Astrocyte (in vitro differentiated cells and primary cell): ENCODE measurements around the gene KIF26B. TPM values are rescaled to one million over a fixed set of nuclear protein-coding genes. Genes with fewer than 3 reads are reported as not detected.
A peak's percentile ranks its signal among the peaks of the same experiment; 100 is the strongest.

Source experiments
- DNase-seq: peaks from one replicate; pipeline ENCODE4 v3.0.0-alpha.2; 2010; ENCODE audit warnings: low read depth
- FAIRE-seq: peaks from 2 replicates; lab custom pipeline; 2011; peaks lifted over from hg19 to GRCh38; lab: Jason Lieb, UNC
- H2AFZ ChIP-seq: 2 replicates; pipeline ENCODE4 v1.6.0; 2012; ENCODE audit warnings: low read depth, low read length, inconsistent platforms
- H3K27ac ChIP-seq: 2 replicates; pipeline ENCODE4 v1.5.1; 2011; ENCODE audit warnings: low read depth, low read length, inconsistent platforms
- H3K27me3 ChIP-seq: 2 replicates; pipeline ENCODE4 v1.6.0; 2011; ENCODE audit warnings: low read length, inconsistent platforms; ENCODE audit not compliant: insufficient read depth
- H3K36me3 ChIP-seq: 2 replicates; pipeline ENCODE4 v1.5.1; 2011; ENCODE audit warnings: low read length, inconsistent platforms; ENCODE audit not compliant: insufficient read depth
- H3K4me1 ChIP-seq: 2 replicates; pipeline ENCODE4 v1.5.1; 2011; ENCODE audit warnings: low read length, inconsistent platforms; ENCODE audit not compliant: insufficient read depth
- H3K4me2 ChIP-seq: 2 replicates; pipeline ENCODE4 v1.6.0; 2012; ENCODE audit warnings: low read length, inconsistent platforms
- H3K4me3 ChIP-seq: 2 replicates; pipeline ENCODE4 v1.5.1; 2011; ENCODE audit warnings: low read depth, mild to moderate bottlenecking, low read length, inconsistent platforms; ENCODE audit not compliant: insufficient read depth
- H3K79me2 ChIP-seq: 2 replicates; pipeline ENCODE4 v1.6.0; 2012; ENCODE audit warnings: mild to moderate bottlenecking, low read length, inconsistent platforms; ENCODE audit not compliant: insufficient read depth
- H3K9ac ChIP-seq: 2 replicates; pipeline ENCODE4 v1.6.0; 2012; ENCODE audit warnings: mild to moderate bottlenecking, low read length, inconsistent platforms
- H3K9me3 ChIP-seq: 2 replicates; pipeline ENCODE4 v1.5.1; 2012; ENCODE audit warnings: low read depth, mild to moderate bottlenecking, low read length, inconsistent platforms; ENCODE audit not compliant: insufficient read depth
- H4K20me1 ChIP-seq: 2 replicates; pipeline ENCODE4 v1.6.0; 2012; ENCODE audit warnings: low read length, inconsistent platforms; ENCODE audit not compliant: insufficient read depth
- H3K27ac Mint-ChIP-seq: one replicate; pipeline ENCODE4 v1.8.0; 2021; ENCODE audit warnings: mild to moderate bottlenecking, mixed read lengths; ENCODE audit not compliant: unreplicated experiment
- H3K27me3 Mint-ChIP-seq: one replicate; pipeline ENCODE4 v1.8.0; 2021; ENCODE audit warnings: low read depth, mixed read lengths; ENCODE audit not compliant: unreplicated experiment
- H3K36me3 Mint-ChIP-seq: one replicate; pipeline ENCODE4 v1.8.0; 2021; ENCODE audit warnings: low read depth, mixed read lengths; ENCODE audit not compliant: unreplicated experiment
- H3K4me1 Mint-ChIP-seq: one replicate; pipeline ENCODE4 v1.8.0; 2021; ENCODE audit warnings: low read depth, mixed read lengths; ENCODE audit not compliant: unreplicated experiment
- H3K4me3 Mint-ChIP-seq: one replicate; pipeline ENCODE4 v1.8.0; 2021; ENCODE audit warnings: mild to moderate bottlenecking, moderate library complexity, mixed read lengths; ENCODE audit not compliant: unreplicated experiment
- H3K9me3 Mint-ChIP-seq: one replicate; pipeline ENCODE4 v1.8.0; 2021; ENCODE audit warnings: mild to moderate bottlenecking, mixed read lengths; ENCODE audit not compliant: unreplicated experiment
- EZH2 ChIP-seq: IDR thresholded peaks from 2 replicates; pipeline ENCODE4 v1.6.1; 2012; ENCODE audit warnings: mild to moderate bottlenecking, low read length, inconsistent platforms; ENCODE audit not compliant: insufficient read depth
- total RNA-seq: library from RNA; stranded (reverse); gene quantifications from 2 replicates; pipeline ENCODE4 v1.2.1, GENCODE V29; 2021
- TF ChIP-seq, protein P1 (sequence below): IDR thresholded peaks from 2 replicates; pipeline ENCODE4 v1.5.1; 2011; ENCODE audit warnings: low read depth, mild to moderate bottlenecking, inconsistent platforms, low read length, moderate library complexity; ENCODE audit not compliant: insufficient read depth

KIF26B gene
- total RNA-seq, 1 donor from 2014 or later = 6.8 TPM

DNA sequence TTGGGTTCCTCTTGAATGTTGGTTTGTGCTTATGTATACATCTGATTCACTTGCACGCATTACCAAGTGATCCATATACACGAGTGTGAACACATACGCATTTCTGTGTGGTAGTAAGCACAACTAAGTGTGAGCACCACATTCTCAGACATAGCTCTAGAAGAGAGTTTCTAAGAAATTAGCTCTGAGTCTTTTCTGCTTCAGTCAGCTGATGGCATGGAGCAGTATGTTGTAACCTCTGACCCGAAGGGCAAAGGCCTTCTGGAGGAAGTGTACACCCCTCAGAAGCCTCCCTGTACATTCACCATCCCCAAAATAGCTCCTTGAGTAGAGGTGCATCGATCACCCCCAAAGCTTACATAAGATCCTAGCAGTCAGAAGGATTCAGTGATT, 183.7 kb downstream of the KIF26B start:
- H3K79me2 ChIP-seq = no peaks in the 10 kb centered on the region
- peak; percentile 5 for FAIRE-seq
- Mint-ChIP-seq H3K27ac (no peak overlapping the region), H3K36me3 (peaks cover 1% of the 10 kb centered on the region), H3K27me3 (peaks cover 5% of the 10 kb centered on the region), H3K4me1 (peaks cover 2% of the 10 kb centered on the region), H3K9me3 (no peaks in the 10 kb centered on the region), H3K4me3 (no peak overlapping the region)
- H3K9ac ChIP-seq = no peak overlapping the region
- H3K27ac ChIP-seq = no peak overlapping the region
- no peak for TF ChIP-seq EZH2
- TF ChIP-seq, protein P1, sequence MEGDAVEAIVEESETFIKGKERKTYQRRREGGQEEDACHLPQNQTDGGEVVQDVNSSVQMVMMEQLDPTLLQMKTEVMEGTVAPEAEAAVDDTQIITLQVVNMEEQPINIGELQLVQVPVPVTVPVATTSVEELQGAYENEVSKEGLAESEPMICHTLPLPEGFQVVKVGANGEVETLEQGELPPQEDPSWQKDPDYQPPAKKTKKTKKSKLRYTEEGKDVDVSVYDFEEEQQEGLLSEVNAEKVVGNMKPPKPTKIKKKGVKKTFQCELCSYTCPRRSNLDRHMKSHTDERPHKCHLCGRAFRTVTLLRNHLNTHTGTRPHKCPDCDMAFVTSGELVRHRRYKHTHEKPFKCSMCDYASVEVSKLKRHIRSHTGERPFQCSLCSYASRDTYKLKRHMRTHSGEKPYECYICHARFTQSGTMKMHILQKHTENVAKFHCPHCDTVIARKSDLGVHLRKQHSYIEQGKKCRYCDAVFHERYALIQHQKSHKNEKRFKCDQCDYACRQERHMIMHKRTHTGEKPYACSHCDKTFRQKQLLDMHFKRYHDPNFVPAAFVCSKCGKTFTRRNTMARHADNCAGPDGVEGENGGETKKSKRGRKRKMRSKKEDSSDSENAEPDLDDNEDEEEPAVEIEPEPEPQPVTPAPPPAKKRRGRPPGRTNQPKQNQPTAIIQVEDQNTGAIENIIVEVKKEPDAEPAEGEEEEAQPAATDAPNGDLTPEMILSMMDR = no peak
- H3K9me3 ChIP-seq = no peaks in the 10 kb centered on the region
- H3K4me2 ChIP-seq = no peak overlapping the region
- H3K4me1 ChIP-seq = no peaks in the 10 kb centered on the region
- no peaks in the 10 kb centered on the region for H3K36me3 ChIP-seq
- H2AFZ ChIP-seq = no peak overlapping the region
- DNase-seq = no peak
- no peaks in the 10 kb centered on the region for H3K27me3 ChIP-seq
- no peak overlapping the region for H3K4me3 ChIP-seq
- H4K20me1 ChIP-seq = peaks cover 6% of the 10 kb centered on the region

GRCh38 chr1:245341743-245342142, 187.0 kb downstream of the KIF26B start:
- no peak overlapping the region for H3K27ac ChIP-seq
- Mint-ChIP-seq H3K27me3 (no peaks in the 10 kb centered on the region), H3K4me1 (peaks cover 2% of the 10 kb centered on the region), H3K27ac (no peak overlapping the region), H3K36me3 (peaks cover 10% of the 10 kb centered on the region), H3K9me3 (peaks cover 3% of the 10 kb centered on the region), H3K4me3 (no peak overlapping the region)
- no peaks in the 10 kb centered on the region for H3K27me3 ChIP-seq
- no peaks in the 10 kb centered on the region for H3K79me2 ChIP-seq
- no peaks in the 10 kb centered on the region for H3K9me3 ChIP-seq
- DNase-seq = no peak
- H3K9ac ChIP-seq = no peak overlapping the region
- FAIRE-seq = no peak
- H3K4me1 ChIP-seq = no peaks in the 10 kb centered on the region
- H4K20me1 ChIP-seq = peaks cover 13% of the 10 kb centered on the region
- H2AFZ ChIP-seq = no peak overlapping the region
- TF ChIP-seq, protein P1 = no peak
- TF ChIP-seq EZH2 = no peak
- H3K36me3 ChIP-seq = no peaks in the 10 kb centered on the region
- H3K4me2 ChIP-seq = no peak overlapping the region
- no peak overlapping the region for H3K4me3 ChIP-seq

DNA sequence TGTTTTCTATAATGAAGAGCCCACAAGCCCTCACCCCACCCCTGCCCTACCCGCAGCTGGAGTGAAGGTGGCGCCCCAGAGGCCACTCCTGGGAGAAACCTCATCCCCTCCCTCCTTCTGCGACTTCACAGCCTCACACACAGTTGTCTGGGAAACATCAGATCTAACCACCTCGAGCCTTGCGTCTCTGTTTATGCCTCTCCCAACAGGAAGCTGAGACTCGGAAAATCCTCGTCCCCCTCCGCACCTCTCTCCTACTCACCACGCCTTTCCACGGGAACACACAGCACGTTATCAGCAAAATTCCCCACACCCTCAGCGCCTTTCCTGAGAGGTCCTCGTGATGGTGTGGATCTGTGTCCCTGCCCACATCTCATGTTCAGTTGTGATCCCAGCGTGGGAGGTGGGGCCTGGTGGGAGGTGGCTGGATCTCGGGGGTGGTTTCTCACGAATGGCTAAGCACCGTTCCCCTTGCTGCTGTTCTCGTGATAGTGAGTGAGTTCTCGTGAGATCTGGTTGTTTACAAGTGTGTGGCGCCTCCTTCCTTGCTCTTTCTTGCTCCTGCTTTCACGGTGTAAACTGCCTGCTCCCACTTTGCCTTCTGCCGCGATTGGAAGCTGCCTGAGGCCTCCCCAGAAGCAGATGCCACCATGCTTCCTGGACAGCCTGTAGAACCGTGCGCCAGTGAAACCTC, 190.6 kb downstream of the KIF26B start:
- DNase-seq = no peak
- no peaks in the 10 kb centered on the region for H3K9me3 ChIP-seq
- H3K79me2 ChIP-seq = no peaks in the 10 kb centered on the region
- no peak overlapping the region for H3K4me2 ChIP-seq
- H3K4me1 ChIP-seq = no peaks in the 10 kb centered on the region
- Mint-ChIP-seq H3K4me1 (no peaks in the 10 kb centered on the region), H3K27ac (no peak overlapping the region), H3K36me3 (peaks cover 17% of the 10 kb centered on the region), H3K27me3 (peaks cover 2% of the 10 kb centered on the region), H3K9me3 (peaks cover 5% of the 10 kb centered on the region), H3K4me3 (no peak overlapping the region)
- no peaks in the 10 kb centered on the region for H3K27me3 ChIP-seq
- no peak overlapping the region for H2AFZ ChIP-seq
- no peak overlapping the region for H3K4me3 ChIP-seq
- FAIRE-seq = no peak
- TF ChIP-seq EZH2 = no peak
- TF ChIP-seq, protein P1 = no peak
- H3K9ac ChIP-seq = no peak overlapping the region
- peaks cover 27% of the 10 kb centered on the region for H4K20me1 ChIP-seq
- no peak overlapping the region for H3K27ac ChIP-seq
- no peaks in the 10 kb centered on the region for H3K36me3 ChIP-seq
